Measurements from ENCODE around the gene ANKRD29. TPM values are rescaled to one million over a fixed set of nuclear protein-coding genes. Genes with fewer than 3 reads are reported as not detected.

Gene ANKRD29
- total RNA-seq, 4 donors from 2014 or later = 13.0 to 22.1 (median 16.8) TPM

- Histone ChIP-seq H3K27ac (no peak overlapping the region), H3K9me3 (no peaks in the 10 kb centered on the region), H3K4me1 (peaks cover 0 to under 1% (median 0%) of the 10 kb centered on the region in 4 donors), H3K36me3 (no peaks in the 10 kb centered on the region), H3K4me3 (no peak overlapping the region), H3K27me3 (no peaks in the 10 kb centered on the region)
- 33 to 43% methylated on average over 4 of the region's 4 CpGs for WGBS, 2 donors
- no peak for DNase-seq (ENCODE audit: low spot score in 2 of 2)
- TF ChIP-seq CTCF (IDR thresholded peaks at IDR 0.05) (no peak), POLR2A (IDR thresholded peaks at IDR 0.05) (no peak), EP300 (IDR thresholded peaks at IDR 0.05) (no peak)
Observed at GRCh38 chr18:23668731-23669130, 6.0 kb upstream of the ANKRD29 start.

DNA sequence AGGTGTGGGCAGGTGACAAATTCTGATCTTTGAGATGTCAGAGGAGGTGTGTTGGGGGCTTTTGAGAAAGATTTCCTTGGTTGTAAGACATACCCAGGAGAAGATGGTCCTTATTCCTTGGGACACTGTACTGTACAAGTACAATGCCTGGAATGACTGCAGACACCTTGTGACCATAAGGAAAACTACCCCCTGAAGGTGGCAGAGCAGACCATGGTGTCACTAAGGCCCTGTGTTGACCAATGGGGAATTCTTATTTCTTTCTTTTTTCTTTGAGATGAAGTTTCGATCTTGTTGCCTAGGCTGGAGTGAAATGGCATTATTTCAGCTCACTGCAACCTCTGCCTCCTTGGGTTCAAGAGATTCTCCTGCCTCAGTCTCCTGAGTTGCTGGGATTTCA lies 4.4 kb upstream of the ANKRD29 start:
- Histone ChIP-seq H3K36me3 (no peaks in the 10 kb centered on the region), H3K4me3 (no peak overlapping the region), H3K9me3 (no peaks in the 10 kb centered on the region), H3K27ac (no peak overlapping the region), H3K27me3 (no peaks in the 10 kb centered on the region), H3K4me1 (peaks cover 0 to 11% (median 0%) of the 10 kb centered on the region in 4 donors)
- no peak for DNase-seq (ENCODE audit: low spot score in 2 of 2)
- WGBS, 2 donors = 87 to 100% methylated on average over 1 of the region's 1 CpG
- no peak for TF ChIP-seq POLR2A (IDR thresholded peaks at IDR 0.05)
- TF ChIP-seq CTCF (IDR thresholded peaks at IDR 0.05) = no peak
- TF ChIP-seq EP300 (IDR thresholded peaks at IDR 0.05) = no peak

- DNase-seq (ENCODE audit: low spot score in 2 of 2) = no peak
- Histone ChIP-seq H3K27me3 (peaks cover 0 to 2% of the 10 kb centered on the region in 2 donors), H3K4me1 (peaks cover 0 to 14% (median 0%) of the 10 kb centered on the region in 4 donors), H3K4me3 (no peak overlapping the region), H3K27ac (no peak overlapping the region), H3K36me3 (no peaks in the 10 kb centered on the region), H3K9me3 (no peaks in the 10 kb centered on the region)
- TF ChIP-seq CTCF (IDR thresholded peaks at IDR 0.05) = no peak
- TF ChIP-seq POLR2A (IDR thresholded peaks at IDR 0.05) = no peak
- no peak for TF ChIP-seq EP300 (IDR thresholded peaks at IDR 0.05)
- 45 to 60% methylated on average over 6 of the region's 6 CpGs for WGBS, 2 donors
Observed at GRCh38 chr18:23664674-23665073, 2.0 kb upstream of the ANKRD29 start.

DNA sequence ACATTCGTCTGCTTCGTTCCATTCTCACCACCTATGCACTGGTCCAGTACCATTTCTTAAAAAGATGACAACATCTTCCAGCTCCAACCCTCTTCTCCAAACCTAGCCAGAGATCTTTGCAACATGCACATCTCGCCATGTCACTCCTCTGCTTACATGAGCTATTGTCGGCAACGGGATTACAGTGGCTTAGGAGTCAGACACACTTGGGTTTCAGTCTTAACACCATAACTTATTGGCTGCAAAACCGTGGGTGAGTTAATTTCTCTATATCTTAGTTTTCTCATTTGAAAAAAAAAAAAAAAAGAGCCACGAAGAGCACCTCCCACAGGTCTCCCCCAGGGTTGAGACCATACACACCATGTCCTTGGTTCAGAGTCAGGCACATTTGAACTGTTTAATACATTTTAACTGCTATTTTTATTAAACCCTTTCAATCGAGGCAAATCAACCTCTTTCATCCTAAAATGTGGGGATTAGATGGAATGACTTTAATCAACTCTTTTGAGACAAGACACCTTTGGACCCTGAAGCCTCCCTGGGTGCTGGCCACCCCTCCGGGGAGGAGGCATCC lies 889 bp downstream of the ANKRD29 start:
- peaks cover 0 to 3% of the 10 kb centered on the region in 2 donors for H3K27me3 ChIP-seq
- peak overlapping the region in 2 of 4 donors; percentile 61 to 79 for H3K27ac ChIP-seq
- H3K4me1 ChIP-seq = peaks cover 0 to 14% (median 0%) of the 10 kb centered on the region in 4 donors
- TF ChIP-seq EP300 (IDR thresholded peaks at IDR 0.05) (no peak), CTCF (IDR thresholded peaks at IDR 0.05) (no peak), POLR2A (IDR thresholded peaks at IDR 0.05) (no peak)
- no peaks in the 10 kb centered on the region for H3K9me3 ChIP-seq
- no peaks in the 10 kb centered on the region for H3K36me3 ChIP-seq
- DNase-seq (ENCODE audit: low spot score in 2 of 2) = no peak
- H3K4me3 ChIP-seq = peak overlapping the region; percentile 57 to 77 (median 58)
- 59 to 61% methylated on average over 9 of the region's 9 CpGs for WGBS, 2 donors

GRCh38 chr18:23658285-23658684 lies 4.4 kb downstream of the ANKRD29 start:
- no peaks in the 10 kb centered on the region for H3K9me3 ChIP-seq
- WGBS, 2 donors = 86 to 91% methylated on average over 5 of the region's 5 CpGs
- no peak overlapping the region for H3K4me3 ChIP-seq
- TF ChIP-seq POLR2A (IDR thresholded peaks at IDR 0.05) = no peak
- TF ChIP-seq EP300 (IDR thresholded peaks at IDR 0.05) = no peak
- TF ChIP-seq CTCF (IDR thresholded peaks at IDR 0.05) = no peak
- H3K27me3 ChIP-seq = peaks cover 0 to 3% of the 10 kb centered on the region in 2 donors
- H3K4me1 ChIP-seq = peaks cover 0 to 9% (median 0%) of the 10 kb centered on the region in 4 donors
- no peaks in the 10 kb centered on the region for H3K36me3 ChIP-seq
- H3K27ac ChIP-seq = no peak overlapping the region
- no peak for DNase-seq (ENCODE audit: low spot score in 2 of 2)
